ENCODE results near the gene MDM4. TPM values are rescaled to one million over a fixed set of nuclear protein-coding genes. Genes with fewer than 3 reads are reported as not detected.

MDM4 gene
- total and polyA plus RNA-seq, 2 donors (not counting 1 experiment from before 2014, with no cell fraction given): 23.6 to 41.0 TPM

DNA sequence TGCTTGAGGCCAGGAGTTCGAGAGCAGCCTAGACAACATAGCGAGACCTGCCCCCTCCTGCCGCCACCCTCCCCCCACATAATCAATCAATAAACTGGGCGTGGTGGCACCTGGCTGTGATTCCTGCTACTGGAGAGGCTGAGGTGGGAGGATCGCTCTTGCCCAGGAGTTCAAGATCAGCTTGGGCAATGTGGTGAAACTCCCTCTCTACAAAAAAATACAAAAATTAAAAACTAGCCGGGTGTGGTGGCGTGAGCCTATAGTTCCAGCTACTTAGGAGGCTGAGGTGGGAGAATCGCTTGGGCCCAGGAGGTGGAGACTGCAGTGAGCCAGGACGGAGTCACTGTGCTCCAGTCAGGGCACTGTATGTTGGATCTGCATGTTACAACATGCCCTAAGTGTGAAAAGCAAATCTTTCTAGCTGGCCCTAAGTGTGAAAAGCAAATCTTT, 7.0 kb upstream of the MDM4 start:
- H3K36me3 ChIP-seq (ENCODE audit: control insufficient read depth, insufficient read depth, low read length): no peaks in the 10 kb centered on the region
- peaks cover 4% of the 10 kb centered on the region for H3K4me1 ChIP-seq (ENCODE audit: control insufficient read depth, extremely low read depth, insufficient read depth, low read length)
- no peak for DNase-seq (ENCODE audit: low read depth in 2 of 2)
- H3K4me3 ChIP-seq (replicated peaks in 1 of 4; ENCODE audit: control extremely low read depth in 1 of 4, insufficient read depth in 1 of 4, low read depth in 3 of 4, low read length in 4 of 4): no peak overlapping the region
- H2AFZ ChIP-seq (ENCODE audit: low read length): no peak overlapping the region
- no peak overlapping the region for H3K9ac ChIP-seq (ENCODE audit: insufficient read depth, low read length)
- no peaks in the 10 kb centered on the region for H4K20me1 ChIP-seq (ENCODE audit: control insufficient read depth, extremely low read depth, insufficient read depth, low read length)
- H3K4me2 ChIP-seq (ENCODE audit: extremely low read depth, insufficient read depth, low read length): no peak overlapping the region
- no peaks in the 10 kb centered on the region for H3K27me3 ChIP-seq (ENCODE audit: control insufficient read depth, insufficient read depth, low read length)
- no peak overlapping the region for H3K27ac ChIP-seq (ENCODE audit: insufficient read depth, low read length)
- H3K79me2 ChIP-seq (ENCODE audit: control insufficient read depth, insufficient read depth, low read length): no peaks in the 10 kb centered on the region
- TF ChIP-seq EZH2 (IDR thresholded peaks at IDR 0.05; ENCODE audit: low read length, missing control alignments): no peak
- TF ChIP-seq, protein P1, sequence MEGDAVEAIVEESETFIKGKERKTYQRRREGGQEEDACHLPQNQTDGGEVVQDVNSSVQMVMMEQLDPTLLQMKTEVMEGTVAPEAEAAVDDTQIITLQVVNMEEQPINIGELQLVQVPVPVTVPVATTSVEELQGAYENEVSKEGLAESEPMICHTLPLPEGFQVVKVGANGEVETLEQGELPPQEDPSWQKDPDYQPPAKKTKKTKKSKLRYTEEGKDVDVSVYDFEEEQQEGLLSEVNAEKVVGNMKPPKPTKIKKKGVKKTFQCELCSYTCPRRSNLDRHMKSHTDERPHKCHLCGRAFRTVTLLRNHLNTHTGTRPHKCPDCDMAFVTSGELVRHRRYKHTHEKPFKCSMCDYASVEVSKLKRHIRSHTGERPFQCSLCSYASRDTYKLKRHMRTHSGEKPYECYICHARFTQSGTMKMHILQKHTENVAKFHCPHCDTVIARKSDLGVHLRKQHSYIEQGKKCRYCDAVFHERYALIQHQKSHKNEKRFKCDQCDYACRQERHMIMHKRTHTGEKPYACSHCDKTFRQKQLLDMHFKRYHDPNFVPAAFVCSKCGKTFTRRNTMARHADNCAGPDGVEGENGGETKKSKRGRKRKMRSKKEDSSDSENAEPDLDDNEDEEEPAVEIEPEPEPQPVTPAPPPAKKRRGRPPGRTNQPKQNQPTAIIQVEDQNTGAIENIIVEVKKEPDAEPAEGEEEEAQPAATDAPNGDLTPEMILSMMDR (conservative IDR thresholded peaks at IDR 0.05 in 1 of 2, IDR thresholded peaks at IDR 0.05 in 1 of 2; ENCODE audit: low read depth in 1 of 2, low read length in 2 of 2): no peak
- H3K9me3 ChIP-seq (ENCODE audit: control insufficient read depth, insufficient read depth, low read depth, low read length): no peaks in the 10 kb centered on the region

DNA sequence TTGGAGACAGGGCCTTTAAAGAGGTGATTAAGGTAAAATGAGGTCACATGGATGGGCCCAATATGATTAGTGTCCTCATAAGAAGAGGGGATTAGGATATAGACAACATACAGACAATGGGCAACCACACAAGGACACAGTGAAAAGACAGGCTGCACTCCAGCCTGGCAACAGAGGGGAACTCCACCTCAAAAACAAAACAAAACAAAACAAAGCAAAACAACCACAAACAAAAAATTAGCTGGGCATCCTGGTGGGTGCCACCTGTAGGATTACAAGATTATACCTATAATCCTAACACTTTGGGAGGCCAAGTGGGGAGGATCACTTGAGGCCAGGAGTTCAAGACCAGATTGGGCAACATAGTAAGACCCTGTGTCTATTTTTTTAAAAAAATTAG, 4.8 kb upstream of the MDM4 start:
- Histone ChIP-seq H3K9me3 (ENCODE audit: control insufficient read depth, insufficient read depth, low read depth, low read length) (no peaks in the 10 kb centered on the region), H2AFZ (ENCODE audit: low read length) (no peak overlapping the region), H3K9ac (ENCODE audit: insufficient read depth, low read length) (no peak overlapping the region), H3K36me3 (ENCODE audit: control insufficient read depth, insufficient read depth, low read length) (no peaks in the 10 kb centered on the region), H3K27ac (ENCODE audit: insufficient read depth, low read length) (no peak overlapping the region), H4K20me1 (ENCODE audit: control insufficient read depth, extremely low read depth, insufficient read depth, low read length) (no peaks in the 10 kb centered on the region), H3K4me1 (ENCODE audit: control insufficient read depth, extremely low read depth, insufficient read depth, low read length) (peaks cover 4% of the 10 kb centered on the region), H3K4me3 (replicated peaks in 1 of 4; ENCODE audit: control extremely low read depth in 1 of 4, insufficient read depth in 1 of 4, low read depth in 3 of 4, low read length in 4 of 4) (no peak overlapping the region), H3K79me2 (ENCODE audit: control insufficient read depth, insufficient read depth, low read length) (no peaks in the 10 kb centered on the region), H3K27me3 (ENCODE audit: control insufficient read depth, insufficient read depth, low read length) (no peaks in the 10 kb centered on the region), H3K4me2 (ENCODE audit: extremely low read depth, insufficient read depth, low read length) (no peak overlapping the region)
- DNase-seq (ENCODE audit: low read depth in 2 of 2): no peak
- TF ChIP-seq, protein P1 (conservative IDR thresholded peaks at IDR 0.05 in 1 of 2, IDR thresholded peaks at IDR 0.05 in 1 of 2; ENCODE audit: low read depth in 1 of 2, low read length in 2 of 2): no peak
- TF ChIP-seq EZH2 (IDR thresholded peaks at IDR 0.05; ENCODE audit: low read length, missing control alignments): no peak

DNA sequence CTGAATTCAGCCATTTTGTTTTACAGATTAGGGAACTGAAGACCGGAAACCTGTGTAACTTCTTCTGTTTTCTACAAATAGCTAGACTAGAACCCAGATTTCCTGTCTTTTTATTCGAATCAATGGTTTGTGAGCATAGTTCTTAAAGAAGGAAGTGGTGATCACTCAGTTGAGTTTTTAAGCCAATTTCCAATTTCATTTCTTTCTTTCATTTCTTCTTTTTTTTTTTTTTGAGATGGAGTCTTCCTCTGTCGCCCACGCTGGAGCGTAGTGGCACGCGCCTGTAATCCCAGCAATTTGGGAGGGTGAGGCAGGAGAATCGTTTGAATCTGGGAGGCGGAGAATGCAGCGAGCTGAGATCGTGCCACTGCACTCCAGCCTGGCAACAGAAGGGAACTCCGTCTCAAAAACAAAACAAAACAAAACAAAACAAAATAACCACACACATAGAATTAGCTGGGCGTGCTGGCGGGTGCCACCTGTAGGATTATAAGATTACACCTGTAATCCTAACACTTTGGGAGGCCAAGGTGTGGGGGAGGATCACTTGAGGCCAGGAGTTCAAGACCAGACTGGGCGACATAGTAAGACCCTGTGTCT, 3.0 kb upstream of the MDM4 start:
- DNase-seq (ENCODE audit: low read depth in 2 of 2): no peak
- no peak overlapping the region for H3K9ac ChIP-seq (ENCODE audit: insufficient read depth, low read length)
- TF ChIP-seq EZH2 (IDR thresholded peaks at IDR 0.05; ENCODE audit: low read length, missing control alignments): no peak
- TF ChIP-seq, protein P1 (conservative IDR thresholded peaks at IDR 0.05 in 1 of 2, IDR thresholded peaks at IDR 0.05 in 1 of 2; ENCODE audit: low read depth in 1 of 2, low read length in 2 of 2): no peak
- peaks cover 18% of the 10 kb centered on the region for H3K79me2 ChIP-seq (ENCODE audit: control insufficient read depth, insufficient read depth, low read length)
- H3K36me3 ChIP-seq (ENCODE audit: control insufficient read depth, insufficient read depth, low read length): no peaks in the 10 kb centered on the region
- H3K27me3 ChIP-seq (ENCODE audit: control insufficient read depth, insufficient read depth, low read length): no peaks in the 10 kb centered on the region
- no peaks in the 10 kb centered on the region for H3K4me1 ChIP-seq (ENCODE audit: control insufficient read depth, extremely low read depth, insufficient read depth, low read length)
- H3K9me3 ChIP-seq (ENCODE audit: control insufficient read depth, insufficient read depth, low read depth, low read length): no peaks in the 10 kb centered on the region
- no peaks in the 10 kb centered on the region for H4K20me1 ChIP-seq (ENCODE audit: control insufficient read depth, extremely low read depth, insufficient read depth, low read length)
- H3K4me2 ChIP-seq (ENCODE audit: extremely low read depth, insufficient read depth, low read length): no peak overlapping the region
- no peak overlapping the region for H3K4me3 ChIP-seq (replicated peaks in 1 of 4; ENCODE audit: control extremely low read depth in 1 of 4, insufficient read depth in 1 of 4, low read depth in 3 of 4, low read length in 4 of 4)
- H3K27ac ChIP-seq (ENCODE audit: insufficient read depth, low read length): no peak overlapping the region
- no peak overlapping the region for H2AFZ ChIP-seq (ENCODE audit: low read length)

All from fibroblast of lung (primary cell).